Measurements from ENCODE around the gene MARK3. TPM values are rescaled to one million over a fixed set of nuclear protein-coding genes. Genes with fewer than 3 reads are reported as not detected.

Gene MARK3
- total and polyA plus RNA-seq, 10 of the 15 experiments (the other 5 are each of a cell fraction or from before 2014, with no cell fraction given) = 10.7 to 75.1 (median 41.4) TPM

DNA sequence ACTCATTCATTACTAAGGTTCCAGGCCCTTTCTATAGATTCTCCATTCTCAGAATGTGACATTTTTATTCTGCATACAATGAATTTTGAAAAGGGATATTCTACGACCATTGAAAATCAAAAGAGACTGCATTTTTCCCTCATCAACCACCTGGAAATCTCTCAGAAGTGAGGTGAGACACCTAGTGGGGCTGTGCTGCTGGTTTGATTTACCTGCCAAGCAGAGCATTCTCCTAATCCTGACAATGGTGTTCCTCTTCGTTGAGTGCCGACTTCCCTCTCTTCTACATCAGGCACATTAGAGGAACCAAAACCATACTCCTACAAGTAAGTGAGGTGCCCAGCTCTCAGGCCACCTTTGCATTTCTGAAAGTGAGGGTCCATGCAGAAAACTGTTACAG, 122.5 kb downstream of the MARK3 start (continued):
- no peak for TF ChIP-seq BMI1 (IDR thresholded peaks at IDR 0.05; ENCODE audit: borderline replicate concordance)
- TF ChIP-seq GATAD2B (conservative IDR thresholded peaks at IDR 0.05; ENCODE audit: low read depth) = no peak
- TF ChIP-seq, protein P1, sequence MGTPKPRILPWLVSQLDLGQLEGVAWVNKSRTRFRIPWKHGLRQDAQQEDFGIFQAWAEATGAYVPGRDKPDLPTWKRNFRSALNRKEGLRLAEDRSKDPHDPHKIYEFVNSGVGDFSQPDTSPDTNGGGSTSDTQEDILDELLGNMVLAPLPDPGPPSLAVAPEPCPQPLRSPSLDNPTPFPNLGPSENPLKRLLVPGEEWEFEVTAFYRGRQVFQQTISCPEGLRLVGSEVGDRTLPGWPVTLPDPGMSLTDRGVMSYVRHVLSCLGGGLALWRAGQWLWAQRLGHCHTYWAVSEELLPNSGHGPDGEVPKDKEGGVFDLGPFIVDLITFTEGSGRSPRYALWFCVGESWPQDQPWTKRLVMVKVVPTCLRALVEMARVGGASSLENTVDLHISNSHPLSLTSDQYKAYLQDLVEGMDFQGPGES (IDR thresholded peaks at IDR 0.05) = no peak
- TF ChIP-seq EP300 (IDR thresholded peaks at IDR 0.05; ENCODE audit: borderline replicate concordance in 1 of 2, control insufficient read depth in 1 of 2, low read depth in 2 of 2, low read length in 2 of 2) = no peak
- TF ChIP-seq ASH2L (IDR thresholded peaks at IDR 0.05; ENCODE audit: borderline replicate concordance, low read depth) = no peak
- no peak for TF ChIP-seq SP1 (IDR thresholded peaks at IDR 0.05; ENCODE audit: low read depth, low read length)

GRCh38 chr14:103508521-103509329, 123.5 kb downstream of the MARK3 start:
- H3K27ac ChIP-seq (ENCODE audit: control insufficient read depth, insufficient read depth) = no peak overlapping the region
- ChIA-PET CTCF (interaction anchor here (1.1 kb wide), 2 partner anchors 9 to 10 kb away, joined by 3 read pairs; no protein-coding TSS in a partner anchor), RAD21 (ENCODE audit: unreplicated experiment) (no interaction called here), POLR2A (interaction anchor here (0.7 kb wide), 1 partner anchor 330 kb away, joined by 4 read pairs; no protein-coding TSS in a partner anchor), SMC1A (ENCODE audit: uncharacterized antibody, unreplicated experiment) (no interaction called here)
- no TSS peak for BruUV-seq (replicated peaks)
- intact Hi-C loops (cut with micrococcal nuclease; ENCODE audit: unreplicated experiment) = no loop called here
- H2AFZ ChIP-seq (ENCODE audit: control insufficient read depth, low read depth, low read length) = no peak overlapping the region
- no peaks in the 10 kb centered on the region for H3K79me2 ChIP-seq (ENCODE audit: control insufficient read depth, insufficient read depth, low read length)
- H4K20me1 ChIP-seq (ENCODE audit: control insufficient read depth, insufficient read depth) = no peaks in the 10 kb centered on the region
- peaks cover 11 to 12% of the 10 kb centered on the region in 2 experiments; a peak in 3 of 4 replicates for H3K36me3 ChIP-seq (ENCODE audit: control insufficient read depth in 2 of 2, insufficient read depth in 2 of 2, low read length in 1 of 2)
- TF ChIP-seq HDAC2 (IDR thresholded peaks at IDR 0.05) (no peak), SMC3 (IDR thresholded peaks at IDR 0.05; ENCODE audit: borderline replicate concordance, low read length) (no peak), GATAD2B (conservative IDR thresholded peaks at IDR 0.05; ENCODE audit: low read depth) (no peak), SPI1 (IDR thresholded peaks at IDR 0.05; ENCODE audit: borderline replicate concordance, insufficient read depth, low read depth, low read length) (no peak)
- TF ChIP-seq, protein P2, sequence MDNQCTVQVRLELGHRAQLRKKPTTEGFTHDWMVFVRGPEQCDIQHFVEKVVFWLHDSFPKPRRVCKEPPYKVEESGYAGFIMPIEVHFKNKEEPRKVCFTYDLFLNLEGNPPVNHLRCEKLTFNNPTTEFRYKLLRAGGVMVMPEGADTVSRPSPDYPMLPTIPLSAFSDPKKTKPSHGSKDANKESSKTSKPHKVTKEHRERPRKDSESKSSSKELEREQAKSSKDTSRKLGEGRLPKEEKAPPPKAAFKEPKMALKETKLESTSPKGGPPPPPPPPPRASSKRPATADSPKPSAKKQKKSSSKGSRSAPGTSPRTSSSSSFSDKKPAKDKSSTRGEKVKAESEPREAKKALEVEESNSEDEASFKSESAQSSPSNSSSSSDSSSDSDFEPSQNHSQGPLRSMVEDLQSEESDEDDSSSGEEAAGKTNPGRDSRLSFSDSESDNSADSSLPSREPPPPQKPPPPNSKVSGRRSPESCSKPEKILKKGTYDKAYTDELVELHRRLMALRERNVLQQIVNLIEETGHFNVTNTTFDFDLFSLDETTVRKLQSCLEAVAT (IDR thresholded peaks at IDR 0.05) = no peak
- H3K4me2 ChIP-seq (ENCODE audit: control insufficient read depth, insufficient read depth) = no peak overlapping the region
- H3K9ac ChIP-seq (ENCODE audit: control insufficient read depth, insufficient read depth, low read length) = no peak overlapping the region
- no peaks in the 10 kb centered on the region for H3K27me3 ChIP-seq (replicated peaks in 1 of 2; ENCODE audit: control insufficient read depth in 2 of 2, insufficient read depth in 2 of 2, low read length in 1 of 2)
- no peak overlapping the region for H3K4me3 ChIP-seq
- FAIRE-seq = no peak
- in situ Hi-C loops (cut with MboI) = no loop called here
- no peaks in the 10 kb centered on the region for H3K9me3 ChIP-seq (replicated peaks; ENCODE audit: control insufficient read depth, insufficient read depth, low read length)
- 82% methylated on average over 16 of the region's 16 CpGs for WGBS (ENCODE audit: insufficient coverage, insufficient replicate concordance, low lambda C conversion rate, missing lambda C conversion rate)
- DNase-seq (ENCODE audit: low read depth, low spot score) = no peak
- no peaks in the 10 kb centered on the region for H3K4me1 ChIP-seq (ENCODE audit: control insufficient read depth, insufficient read depth, low read length)
- no peak for ATAC-seq

Data from GM12878 (cell line).